Urothelium cell line (cell line): ENCODE results near the gene BRD8.

Source experiments
- DNase-seq: peaks from one replicate; pipeline ENCODE4 v3.0.0; 2011; ENCODE audit warnings: low spot score, mixed read lengths
- FAIRE-seq: peaks from 2 replicates; lab custom pipeline; 2011; peaks lifted over from hg19 to GRCh38; lab: Jason Lieb, UNC

Gene BRD8

DNA sequence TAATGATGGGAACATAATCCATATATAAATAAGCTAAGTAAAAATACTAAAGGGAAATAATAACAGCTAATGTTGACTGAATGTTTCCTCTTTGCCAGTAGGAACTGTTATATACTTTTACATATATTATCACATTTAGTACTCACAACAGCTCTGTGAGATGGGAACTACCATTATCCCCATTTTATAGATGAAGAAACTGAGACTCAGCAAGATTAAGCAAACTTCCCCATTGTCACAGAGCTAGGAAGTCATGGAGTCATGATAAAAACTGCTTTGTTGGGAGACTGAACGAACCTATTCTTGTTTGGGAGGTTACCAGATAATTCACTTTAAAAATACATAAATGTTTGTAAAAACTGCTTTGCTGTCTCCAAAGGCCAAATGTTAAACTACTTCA lies 71.2 kb downstream of the BRD8 start:
- no peak for FAIRE-seq
- no peak for DNase-seq

GRCh38 chr5:138105709-138106108 lies 72.7 kb downstream of the BRD8 start:
- FAIRE-seq, result no peak
- no peak for DNase-seq

- FAIRE-seq (no peak), DNase-seq (no peak)
These were observed 75.2 kb downstream of the BRD8 start for GRCh38 chr5:138103319-138103637.

- DNase-seq (no peak), FAIRE-seq (no peak)
These were observed 75.7 kb downstream of the BRD8 start for GRCh38 chr5:138102454-138103318.

GRCh38 chr5:138096997-138097828 lies 81.2 kb downstream of the BRD8 start:
- DNase-seq (peak; percentile 44), FAIRE-seq (no peak)

- no peak for FAIRE-seq
- no peak for DNase-seq
These were observed 82.1 kb downstream of the BRD8 start for GRCh38 chr5:138096363-138096762.

- no peak for FAIRE-seq
- no peak for DNase-seq
These were observed 83.1 kb downstream of the BRD8 start for GRCh38 chr5:138095100-138095907.

DNA sequence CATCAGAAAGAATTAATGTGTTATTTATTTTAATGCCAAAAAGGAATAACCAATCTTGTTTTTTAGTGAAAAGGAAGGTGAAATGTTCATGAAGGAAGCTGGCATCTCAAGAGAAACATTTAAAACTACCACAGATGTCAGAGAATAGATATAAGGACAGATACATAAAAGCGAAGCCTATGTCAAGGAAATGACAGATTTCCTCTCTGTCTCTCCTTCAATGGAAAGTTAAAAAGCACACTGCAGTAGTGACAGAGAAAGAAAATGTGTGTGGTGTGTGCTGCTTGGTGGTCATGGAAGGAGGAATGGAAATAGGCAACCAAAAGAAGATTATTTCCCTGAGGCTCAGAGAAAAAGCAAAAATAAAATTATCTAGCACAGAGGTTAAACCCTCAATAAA lies 85.4 kb downstream of the BRD8 start:
- DNase-seq, result no peak
- FAIRE-seq, result no peak

GRCh38 chr5:138092301-138092700 lies 86.1 kb downstream of the BRD8 start:
- FAIRE-seq (no peak), DNase-seq (no peak)

DNA sequence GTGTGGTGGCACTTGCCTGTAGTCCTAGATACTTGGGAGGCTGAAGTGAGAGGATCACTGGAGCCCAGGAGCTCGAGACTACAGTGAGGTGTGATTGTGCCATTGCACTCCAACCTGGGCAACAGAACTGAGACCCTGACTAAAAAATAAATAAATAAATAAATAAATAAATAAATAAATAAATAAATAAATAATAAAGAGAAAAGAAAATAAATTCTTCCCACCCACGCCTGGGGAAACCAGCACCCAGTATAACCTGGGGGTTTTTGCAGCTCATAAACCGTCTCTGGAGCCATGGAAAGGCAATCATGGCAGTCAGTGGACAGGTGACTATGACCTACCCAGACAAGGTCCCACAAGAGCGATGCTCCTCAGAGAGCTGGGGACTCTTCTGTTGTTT lies 86.7 kb downstream of the BRD8 start:
- no peak for FAIRE-seq
- DNase-seq, result no peak
